ENCODE data around the gene FTH1.

GRCh38 chr11:61927501-61927900, 39.9 kb downstream of the FTH1 start:
- TF ChIP-seq CTCF (conservative IDR thresholded peaks at IDR 0.05): no peak
- no peak for TF ChIP-seq EZH2 (IDR thresholded peaks at IDR 0.05; ENCODE audit: low read depth)

All from PC-9 (cell line).